GM19455 (cell line): ENCODE data around the gene HMX2.
"Not testable (repeated sequence)": the region's sequence is repeated elsewhere in the genome, so short reads cannot be mapped to it uniquely, and the experiment has no call there.

Source experiments
- ATAC-seq: cut with Tn5 transposase; IDR thresholded peaks from one replicate; pipeline ENCODE4 v1.9.1; 2021; ENCODE audit not compliant: unreplicated experiment

The HMX2 gene

GRCh38 chr10:123150986-123151736, 3.2 kb downstream of the HMX2 start:
- no peak for ATAC-seq

GRCh38 chr10:123151737-123152135, 3.8 kb downstream of the HMX2 start:
- no peak for ATAC-seq

DNA sequence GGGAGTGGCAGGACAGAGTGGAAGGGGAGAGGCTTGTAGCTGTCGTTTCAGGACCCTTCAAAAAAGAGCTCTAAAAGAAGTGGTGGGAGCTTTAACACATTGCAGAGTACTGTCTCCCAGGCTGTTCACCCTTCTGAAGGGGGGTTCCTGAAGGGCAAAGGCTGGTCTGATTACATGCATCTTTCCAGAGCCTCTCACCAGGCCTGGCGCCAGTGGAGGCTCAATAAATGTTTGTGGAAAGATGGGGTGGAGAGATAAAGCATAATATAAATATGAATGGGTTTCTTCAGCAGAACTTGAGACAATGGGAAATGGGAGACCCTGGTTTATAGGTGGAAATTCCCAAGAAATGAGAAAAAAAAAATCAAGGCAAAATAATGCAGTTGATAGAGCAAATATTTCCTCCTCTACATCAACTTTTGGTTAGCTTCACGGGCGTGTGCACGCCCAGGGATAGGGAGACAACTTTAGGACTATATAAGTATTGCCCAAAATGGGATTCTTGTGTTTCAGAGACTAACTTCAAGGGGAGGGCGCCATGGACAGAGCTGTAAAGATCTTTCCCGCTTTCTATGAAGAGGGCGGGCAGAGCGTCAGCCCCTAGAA, 5.7 kb downstream of the HMX2 start:
- ATAC-seq, result no peak

- ATAC-seq, result peak; percentile 95
These were observed 6.3 kb downstream of the HMX2 start, which contains the start of gene BUB3 for GRCh38 chr10:123154092-123154710. Gene BUB3, plus strand, starts transcription at chr10:123154402. Its CDS starts 516 bp downstream, at chr10:123154918.

GRCh38 chr10:123154711-123155505, 7.0 kb downstream of the HMX2 start:
- ATAC-seq, result peak; percentile 49

DNA sequence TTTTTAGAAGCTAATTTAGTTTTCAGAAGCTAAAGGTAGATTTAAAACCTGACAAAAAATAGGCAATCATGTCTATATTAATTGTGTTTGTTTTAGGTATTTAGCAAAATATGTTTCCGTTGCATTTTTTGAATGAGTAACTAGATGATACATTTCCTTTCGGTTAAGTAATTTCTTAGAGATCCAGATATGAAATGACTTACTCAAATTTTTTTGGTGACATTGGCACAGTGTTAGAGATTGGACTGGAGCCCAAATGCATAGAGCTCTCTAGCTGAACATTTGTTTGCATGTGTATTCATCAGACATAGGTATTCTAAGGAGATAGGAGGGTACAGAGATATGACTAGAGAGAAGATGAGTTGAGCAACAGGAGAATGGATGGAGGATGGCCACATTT, 8.1 kb downstream of the HMX2 start:
- no peak for ATAC-seq

GRCh38 chr10:123157210-123157609, 9.3 kb downstream of the HMX2 start:
- ATAC-seq, result no peak

GRCh38 chr10:123158682-123159081, 10.7 kb downstream of the HMX2 start:
- no peak for ATAC-seq

- ATAC-seq, result no peak
These were observed 12.5 kb downstream of the HMX2 start for GRCh38 chr10:123160311-123160980.

GRCh38 chr10:123164319-123164718, 16.4 kb downstream of the HMX2 start:
- ATAC-seq, result no peak

DNA sequence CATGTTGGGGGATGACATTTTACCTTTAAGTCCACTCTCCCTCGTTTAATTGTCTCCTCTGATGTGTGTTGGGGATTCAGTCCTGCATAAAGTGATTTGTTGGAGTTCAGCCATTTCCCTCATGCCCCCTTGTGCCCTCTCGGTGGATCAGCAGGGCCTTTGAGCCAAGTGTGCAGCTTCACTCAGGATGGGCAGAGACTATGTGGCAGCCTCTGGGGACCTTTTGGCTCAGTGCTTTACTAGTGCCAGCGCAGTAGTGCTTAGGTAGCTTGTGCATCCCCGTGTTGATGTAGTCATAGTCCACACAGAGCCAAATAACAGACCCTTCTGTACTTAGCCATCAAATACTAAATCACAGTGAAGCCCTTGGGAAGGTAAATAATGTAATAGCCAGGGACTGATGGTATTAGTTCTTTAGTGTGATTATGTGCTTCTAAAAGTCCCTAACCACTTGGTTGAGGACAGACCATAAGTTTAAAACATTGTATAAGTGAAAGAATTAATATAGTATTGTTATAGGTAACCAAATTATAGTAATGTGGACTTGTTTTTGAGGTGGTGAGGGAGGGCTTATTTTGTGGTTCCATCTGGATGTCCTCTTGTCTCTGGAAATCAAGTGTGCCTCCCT, 17.6 kb downstream of the HMX2 start:
- ATAC-seq, result no peak

DNA sequence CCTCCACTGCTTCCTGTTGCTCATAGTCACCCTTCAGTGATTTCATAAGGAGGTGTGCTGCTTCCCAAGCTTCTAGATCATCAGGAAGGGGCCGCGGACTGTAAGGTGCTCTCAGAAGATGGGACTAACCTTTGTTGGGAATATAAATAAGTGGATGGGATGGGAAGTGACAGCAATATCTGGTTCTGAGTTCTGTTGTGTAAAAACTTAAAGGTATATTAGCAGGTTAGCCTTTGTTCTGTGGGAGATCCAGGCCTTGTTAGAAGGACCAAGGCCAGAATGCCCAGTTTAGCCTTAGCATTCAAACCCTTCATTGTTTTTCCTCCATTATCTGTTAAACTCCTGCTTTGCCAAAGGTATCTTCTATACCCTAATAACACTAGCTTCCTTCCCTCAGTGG, 18.7 kb downstream of the HMX2 start:
- ATAC-seq, result no peak

GRCh38 chr10:123170961-123171360, 23.0 kb downstream of the HMX2 start:
- no peak for ATAC-seq

GRCh38 chr10:123171616-123172015, 23.7 kb downstream of the HMX2 start:
- not testable (repeated sequence) for ATAC-seq

DNA sequence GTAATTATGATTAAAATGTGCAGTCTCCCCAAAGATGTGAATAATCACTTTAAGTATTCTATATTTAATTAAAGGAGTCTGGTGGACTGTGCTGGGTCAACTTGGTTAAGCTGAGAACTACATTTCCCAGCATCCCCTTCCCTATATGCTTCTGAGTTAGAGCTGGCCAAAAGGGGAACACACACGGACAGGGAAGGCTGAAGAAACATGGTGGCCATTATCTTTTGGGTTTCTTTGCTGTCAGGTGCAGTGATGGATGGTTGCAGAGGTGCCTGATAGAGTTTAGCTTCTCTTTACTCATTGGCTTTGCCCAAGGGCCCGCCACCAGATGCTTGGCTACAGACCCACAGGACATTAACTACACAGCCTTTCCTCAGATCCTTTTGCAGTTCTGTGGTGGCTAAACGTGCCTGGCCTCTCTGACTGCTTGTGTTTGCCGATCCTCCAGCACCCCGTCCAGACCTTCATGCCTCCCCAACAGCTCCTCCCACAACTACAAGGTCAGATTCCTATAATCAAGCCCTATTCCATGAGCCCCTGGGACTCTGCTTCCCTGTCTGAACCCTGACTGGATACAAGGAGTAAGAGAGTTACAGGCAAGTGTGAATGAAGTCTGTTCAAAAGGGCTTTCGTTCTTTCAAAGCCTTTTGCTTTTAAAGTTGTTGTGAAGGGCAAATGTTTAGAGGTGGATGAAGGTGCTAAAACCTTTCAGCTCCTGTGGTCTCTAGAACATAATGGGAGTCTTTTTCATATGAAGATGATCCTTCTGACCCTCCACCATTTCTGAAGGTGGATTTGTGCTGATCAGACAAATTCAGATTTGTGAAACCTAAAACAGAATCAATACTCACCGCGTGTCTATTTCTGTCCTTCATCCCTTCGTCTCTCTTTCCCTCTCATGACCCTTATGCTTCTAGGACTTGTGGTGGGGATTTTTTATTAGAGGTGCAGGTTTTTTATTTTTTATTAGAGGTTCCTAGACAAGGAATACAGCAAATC, 27.8 kb downstream of the HMX2 start:
- no peak for ATAC-seq

- not testable (repeated sequence) for ATAC-seq
These were observed 30.5 kb downstream of the HMX2 start for GRCh38 chr10:123178390-123178789.

- ATAC-seq, result no peak
These were observed 32.5 kb downstream of the HMX2 start for GRCh38 chr10:123180101-123181090.

GRCh38 chr10:123183724-123184123, 35.8 kb downstream of the HMX2 start:
- ATAC-seq, result no peak
